ENCODE results near the gene ANXA3.

DNA sequence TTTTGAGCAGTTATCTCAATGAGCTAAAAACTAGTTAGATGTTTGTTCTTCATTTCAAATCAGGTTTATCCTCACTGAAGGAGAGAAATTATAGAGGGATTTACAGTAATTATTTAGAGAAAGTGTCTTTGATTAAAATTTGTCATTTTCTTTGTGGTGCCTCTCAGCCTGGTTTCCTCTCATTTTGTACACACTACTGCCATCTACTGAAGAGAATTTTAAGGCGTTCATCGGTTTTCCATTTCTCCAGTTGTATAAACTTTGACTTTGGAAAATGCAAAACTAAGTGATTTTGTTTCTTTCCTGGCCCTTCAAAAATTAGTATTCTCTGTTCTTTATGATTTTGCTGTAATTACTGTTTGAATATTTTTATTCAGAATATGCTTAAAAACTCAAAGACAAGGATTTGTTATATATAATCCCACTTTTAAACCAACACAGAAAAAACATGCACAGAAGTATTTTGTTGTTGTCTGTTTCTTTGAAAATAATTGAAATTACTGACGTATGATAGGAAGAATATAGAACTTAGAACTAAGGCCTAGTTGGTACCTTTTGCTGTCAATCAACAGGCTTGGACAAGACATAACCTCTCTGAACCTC is 34.4 kb upstream of the ANXA3 start:
- TF ChIP-seq REST (IDR thresholded peaks at IDR 0.05; ENCODE audit: borderline replicate concordance) (no peak), EP300 (conservative IDR thresholded peaks at IDR 0.05; ENCODE audit: poor library complexity, severe bottlenecking) (no peak), SMC3 (conservative IDR thresholded peaks at IDR 0.05; ENCODE audit: poor library complexity) (peak; percentile 89), EZH2 (IDR thresholded peaks at IDR 0.05; ENCODE audit: borderline replicate concordance, insufficient read depth, low read length, poor library complexity, severe bottlenecking) (no peak), POLR2AphosphoS5 (IDR thresholded peaks at IDR 0.05) (no peak), MXI1 (conservative IDR thresholded peaks at IDR 0.05; ENCODE audit: poor library complexity, severe bottlenecking) (no peak), RAD21 (conservative IDR thresholded peaks at IDR 0.05) (peak; percentile 89), TAF1 (IDR thresholded peaks at IDR 0.05; ENCODE audit: low read depth) (no peak)
- TF ChIP-seq, protein P1, sequence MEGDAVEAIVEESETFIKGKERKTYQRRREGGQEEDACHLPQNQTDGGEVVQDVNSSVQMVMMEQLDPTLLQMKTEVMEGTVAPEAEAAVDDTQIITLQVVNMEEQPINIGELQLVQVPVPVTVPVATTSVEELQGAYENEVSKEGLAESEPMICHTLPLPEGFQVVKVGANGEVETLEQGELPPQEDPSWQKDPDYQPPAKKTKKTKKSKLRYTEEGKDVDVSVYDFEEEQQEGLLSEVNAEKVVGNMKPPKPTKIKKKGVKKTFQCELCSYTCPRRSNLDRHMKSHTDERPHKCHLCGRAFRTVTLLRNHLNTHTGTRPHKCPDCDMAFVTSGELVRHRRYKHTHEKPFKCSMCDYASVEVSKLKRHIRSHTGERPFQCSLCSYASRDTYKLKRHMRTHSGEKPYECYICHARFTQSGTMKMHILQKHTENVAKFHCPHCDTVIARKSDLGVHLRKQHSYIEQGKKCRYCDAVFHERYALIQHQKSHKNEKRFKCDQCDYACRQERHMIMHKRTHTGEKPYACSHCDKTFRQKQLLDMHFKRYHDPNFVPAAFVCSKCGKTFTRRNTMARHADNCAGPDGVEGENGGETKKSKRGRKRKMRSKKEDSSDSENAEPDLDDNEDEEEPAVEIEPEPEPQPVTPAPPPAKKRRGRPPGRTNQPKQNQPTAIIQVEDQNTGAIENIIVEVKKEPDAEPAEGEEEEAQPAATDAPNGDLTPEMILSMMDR (IDR thresholded peaks at IDR 0.05; ENCODE audit: poor library complexity, severe bottlenecking), result peak; percentile 82

Measured in neural cell (in vitro differentiated cells).